PFSK-1 (cell line): Measurements from ENCODE around the gene CFP.

ENCODE experiments used
- POLR2AphosphoS5 ChIP-seq: IDR thresholded peaks from 2 replicates; pipeline ENCODE4 v1.6.1; 2012; ENCODE audit warnings: low read depth, mild to moderate bottlenecking, control low read depth, low read length, moderate library complexity
- REST ChIP-seq, 2 experiments: IDR thresholded peaks; 2 replicates each; pipeline versions ENCODE4 v1.6.1 to v1.8.0; 2011 to 2012; ENCODE audit warnings: low read depth in 2 of 2, low read length in 2 of 2, control low read depth in 1 of 2, inconsistent platforms in 1 of 2, mild to moderate bottlenecking in 1 of 2, moderate library complexity in 1 of 2; ENCODE audit not compliant: insufficient read depth in 1 of 2
- SIN3A ChIP-seq: IDR thresholded peaks from 2 replicates; pipeline ENCODE4 v1.6.1; 2012; ENCODE audit warnings: mild to moderate bottlenecking, low read length, moderate library complexity, borderline replicate concordance; ENCODE audit not compliant: insufficient read depth
- TAF1 ChIP-seq: IDR thresholded peaks from 2 replicates; pipeline ENCODE4 v1.6.1; 2012; ENCODE audit warnings: low read length, control low read depth, borderline replicate concordance; ENCODE audit not compliant: insufficient read depth

GRCh38 chrX:47621851-47622250 lies 7.9 kb downstream of the CFP start:
- no peak for TF ChIP-seq SIN3A
- TF ChIP-seq REST (IDR thresholded peaks at IDR 0.05; ENCODE audit: insufficient read depth in 1 of 2, low read depth in 2 of 2, low read length in 2 of 2), result no peak
- TF ChIP-seq TAF1, result no peak
- TF ChIP-seq POLR2AphosphoS5, result no peak
